Activated gamma-delta T cell (primary cell): ENCODE results near the gene TADA2A.

Experiments used
- DNase-seq: peaks from one replicate; lab custom pipeline; 2025; lab: John Stamatoyannopoulos, UW

The TADA2A gene

GRCh38 chr17:37523715-37524219 is 117.1 kb downstream of the TADA2A start:
- no peak for DNase-seq

- DNase-seq, result no peak
Observed at GRCh38 chr17:37527249-37527851, 120.7 kb downstream of the TADA2A start.
